Epithelial cell of proximal tubule (primary cell): Measurements from ENCODE around the gene FHIT. TPM values are rescaled to one million over a fixed set of nuclear protein-coding genes. Genes with fewer than 3 reads are reported as not detected.

Experiments
- DNase-seq: peaks from one replicate; pipeline ENCODE4 v3.0.0-alpha.2; 2011; ENCODE audit warnings: low read depth
- H3K4me3 ChIP-seq: 2 replicates; pipeline ENCODE4 v1.5.1; 2011; ENCODE audit warnings: low read depth, mild to moderate bottlenecking, low read length
- total RNA-seq: library from RNA; depleted of rRNA; stranded (reverse); fragments of >200 nt; gene quantifications from 2 replicates; pipeline ENCODE4 v1.2.3, GENCODE V29; 2015
- TF ChIP-seq, protein P1 (sequence below): conservative IDR thresholded peaks from 2 replicates; pipeline ENCODE4 v1.5.1; 2012; ENCODE audit warnings: low read depth, mild to moderate bottlenecking, low read length

FHIT gene
- total RNA-seq, 1 donor from 2014 or later, result 3.7 TPM

DNA sequence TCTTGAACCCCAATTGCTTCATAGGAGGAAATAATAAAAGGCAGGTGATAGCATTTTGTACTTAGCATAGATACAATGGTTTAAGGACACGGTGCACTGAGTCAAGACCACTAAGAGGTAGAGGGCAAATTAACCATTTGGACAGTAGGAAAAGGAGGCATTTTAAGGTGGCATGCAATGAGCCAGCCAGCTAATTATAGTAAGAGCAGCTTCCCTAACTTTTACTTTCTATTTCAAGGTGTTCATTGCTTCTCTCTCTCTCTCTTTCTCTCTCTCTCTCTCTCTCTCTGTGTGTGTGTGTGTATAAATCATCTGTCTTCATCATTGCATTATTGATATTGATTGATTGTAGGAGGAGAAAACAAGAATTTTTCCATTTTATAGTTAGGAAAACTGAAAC, 1461.0 kb downstream of the FHIT start:
- H3K4me3 ChIP-seq, result no peak overlapping the region
- no peak for DNase-seq
- TF ChIP-seq, protein P1, sequence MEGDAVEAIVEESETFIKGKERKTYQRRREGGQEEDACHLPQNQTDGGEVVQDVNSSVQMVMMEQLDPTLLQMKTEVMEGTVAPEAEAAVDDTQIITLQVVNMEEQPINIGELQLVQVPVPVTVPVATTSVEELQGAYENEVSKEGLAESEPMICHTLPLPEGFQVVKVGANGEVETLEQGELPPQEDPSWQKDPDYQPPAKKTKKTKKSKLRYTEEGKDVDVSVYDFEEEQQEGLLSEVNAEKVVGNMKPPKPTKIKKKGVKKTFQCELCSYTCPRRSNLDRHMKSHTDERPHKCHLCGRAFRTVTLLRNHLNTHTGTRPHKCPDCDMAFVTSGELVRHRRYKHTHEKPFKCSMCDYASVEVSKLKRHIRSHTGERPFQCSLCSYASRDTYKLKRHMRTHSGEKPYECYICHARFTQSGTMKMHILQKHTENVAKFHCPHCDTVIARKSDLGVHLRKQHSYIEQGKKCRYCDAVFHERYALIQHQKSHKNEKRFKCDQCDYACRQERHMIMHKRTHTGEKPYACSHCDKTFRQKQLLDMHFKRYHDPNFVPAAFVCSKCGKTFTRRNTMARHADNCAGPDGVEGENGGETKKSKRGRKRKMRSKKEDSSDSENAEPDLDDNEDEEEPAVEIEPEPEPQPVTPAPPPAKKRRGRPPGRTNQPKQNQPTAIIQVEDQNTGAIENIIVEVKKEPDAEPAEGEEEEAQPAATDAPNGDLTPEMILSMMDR, result no peak

- TF ChIP-seq, protein P1, result no peak
- DNase-seq, result no peak
- H3K4me3 ChIP-seq, result no peak overlapping the region
Observed at GRCh38 chr3:59788801-59789200, 1462.5 kb downstream of the FHIT start.

- no peak for DNase-seq
- TF ChIP-seq, protein P1, result no peak
- H3K4me3 ChIP-seq, result no peak overlapping the region
Observed at GRCh38 chr3:59788133-59788532, 1463.1 kb downstream of the FHIT start.

DNA sequence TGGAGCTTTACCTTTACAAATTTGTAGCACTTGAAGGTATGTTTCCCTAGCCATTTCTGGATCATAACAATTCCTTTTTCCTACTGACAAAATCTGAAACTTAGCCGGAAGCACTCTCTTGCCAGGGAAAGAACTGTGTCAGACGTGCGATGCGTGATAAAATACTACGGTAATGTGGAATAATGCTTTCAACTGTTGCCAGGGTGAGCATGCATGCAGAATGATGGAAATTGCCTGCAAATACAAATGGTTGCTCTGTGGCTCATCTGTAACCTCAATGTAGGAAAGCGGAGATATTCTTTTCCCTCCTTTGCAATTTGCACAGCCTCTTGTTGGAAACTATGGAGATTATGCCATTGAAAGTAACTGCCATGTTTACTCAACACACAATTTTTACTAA, 1464.9 kb downstream of the FHIT start:
- no peak for DNase-seq
- no peak overlapping the region for H3K4me3 ChIP-seq
- TF ChIP-seq, protein P1, result no peak

DNA sequence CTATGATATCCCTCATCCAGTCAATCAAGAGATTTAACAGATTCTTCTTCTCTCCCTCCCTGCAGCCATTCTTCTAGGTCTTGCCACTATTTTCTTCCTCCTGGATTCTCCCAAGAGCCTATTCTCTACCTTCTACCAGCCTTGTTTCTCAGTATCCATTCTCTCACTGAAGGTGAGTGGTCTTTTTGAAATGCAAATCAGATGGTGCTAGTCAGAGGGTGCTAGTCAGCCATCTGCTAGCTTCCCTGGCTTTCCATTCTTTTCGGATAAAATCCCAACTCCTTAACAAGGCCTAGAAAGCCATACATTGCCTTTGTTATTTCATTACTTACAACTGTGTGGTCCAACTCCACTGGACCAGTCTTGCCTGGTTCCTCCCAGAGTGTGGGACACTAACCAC, 1467.1 kb downstream of the FHIT start:
- no peak for DNase-seq
- H3K4me3 ChIP-seq, result no peak overlapping the region
- TF ChIP-seq, protein P1, result no peak

DNA sequence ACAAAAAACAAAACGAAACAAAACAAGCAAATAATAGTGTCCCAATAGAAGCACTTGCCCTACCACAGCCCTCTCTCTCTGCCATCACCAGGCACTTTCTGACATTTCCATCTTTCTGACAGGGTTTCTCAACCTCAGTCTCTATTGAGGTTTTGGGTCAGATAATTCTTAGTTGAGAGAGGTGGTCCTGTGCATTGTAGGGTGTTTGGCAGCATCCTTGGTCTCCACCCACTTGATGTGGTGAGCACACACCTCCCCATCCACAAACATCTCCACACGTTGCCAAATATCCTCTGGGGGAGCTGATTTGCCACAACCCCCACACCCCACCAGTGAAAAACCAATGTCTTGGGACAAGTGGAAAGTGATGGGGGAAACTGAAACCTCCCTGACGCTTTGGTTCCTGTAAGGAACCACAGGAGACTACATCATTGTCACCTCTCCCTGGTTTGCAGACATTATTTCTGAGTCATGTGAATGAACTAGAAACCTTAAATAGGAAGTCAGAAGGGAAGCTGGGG, 1467.7 kb downstream of the FHIT start:
- TF ChIP-seq, protein P1, result no peak
- no peak overlapping the region for H3K4me3 ChIP-seq
- no peak for DNase-seq

DNA sequence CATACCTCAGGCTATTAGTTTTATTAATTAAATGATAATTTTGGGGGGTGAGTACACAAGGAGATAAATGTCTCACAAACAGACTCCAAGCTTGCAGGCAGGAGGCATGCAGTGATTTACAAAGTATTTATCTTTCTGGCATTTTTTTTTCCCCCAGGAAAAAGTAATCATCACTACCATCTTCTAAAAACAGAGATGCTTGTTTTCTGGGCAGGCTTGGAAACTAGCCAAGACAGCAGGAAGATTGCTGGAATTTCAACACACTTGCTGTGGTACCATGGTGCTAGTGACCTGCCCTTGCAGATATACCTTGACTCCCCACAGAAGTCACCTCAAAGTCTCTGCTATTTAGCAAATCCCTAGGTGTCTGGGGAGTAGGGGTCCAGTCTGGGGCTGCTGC, 1468.6 kb downstream of the FHIT start:
- TF ChIP-seq, protein P1, result no peak
- DNase-seq, result no peak
- H3K4me3 ChIP-seq, result no peak overlapping the region
